SK-N-DZ (cell line): Measurements from ENCODE around the gene CEP192.

Experiments used
- DNase-seq: peaks from one replicate; pipeline ENCODE4 v3.0.0-alpha.2; 2015; ENCODE audit warnings: low spot score

CEP192 gene

DNA sequence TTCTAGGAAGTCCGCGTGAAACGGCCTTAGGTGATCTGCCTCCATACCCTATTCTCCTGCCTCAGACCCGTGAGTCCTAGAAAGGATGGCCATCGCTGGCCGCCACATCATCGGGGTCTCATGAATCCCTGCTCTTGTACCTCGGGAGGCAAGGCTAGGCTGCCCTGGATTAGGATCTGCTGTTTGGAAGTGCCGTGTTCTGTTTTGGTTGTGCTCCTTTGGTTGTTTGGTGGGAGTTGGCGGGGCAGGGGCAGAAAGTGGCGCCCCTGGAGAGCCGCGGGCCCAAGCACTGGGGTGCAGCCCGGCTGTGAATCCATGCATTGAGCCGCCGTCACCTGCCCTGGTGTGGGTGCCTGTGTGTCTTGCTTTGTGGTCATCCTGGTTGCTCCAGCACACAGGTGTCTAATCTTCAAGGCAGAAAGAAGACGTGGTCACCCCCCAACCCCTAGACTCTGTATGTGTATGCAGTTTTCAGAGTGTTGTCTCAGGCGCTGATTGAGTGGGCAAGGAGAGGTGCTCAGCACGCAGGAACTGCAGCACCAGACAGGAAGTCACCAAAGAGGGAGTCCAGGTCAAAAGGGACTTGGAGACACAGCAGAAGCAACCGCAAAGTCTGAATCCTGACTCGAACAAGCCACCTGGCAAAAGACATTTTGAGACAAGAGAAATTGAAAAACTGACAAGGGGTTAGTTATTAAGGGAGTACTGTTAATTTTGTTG, 147.4 kb downstream of the CEP192 start:
- no peak for DNase-seq

DNA sequence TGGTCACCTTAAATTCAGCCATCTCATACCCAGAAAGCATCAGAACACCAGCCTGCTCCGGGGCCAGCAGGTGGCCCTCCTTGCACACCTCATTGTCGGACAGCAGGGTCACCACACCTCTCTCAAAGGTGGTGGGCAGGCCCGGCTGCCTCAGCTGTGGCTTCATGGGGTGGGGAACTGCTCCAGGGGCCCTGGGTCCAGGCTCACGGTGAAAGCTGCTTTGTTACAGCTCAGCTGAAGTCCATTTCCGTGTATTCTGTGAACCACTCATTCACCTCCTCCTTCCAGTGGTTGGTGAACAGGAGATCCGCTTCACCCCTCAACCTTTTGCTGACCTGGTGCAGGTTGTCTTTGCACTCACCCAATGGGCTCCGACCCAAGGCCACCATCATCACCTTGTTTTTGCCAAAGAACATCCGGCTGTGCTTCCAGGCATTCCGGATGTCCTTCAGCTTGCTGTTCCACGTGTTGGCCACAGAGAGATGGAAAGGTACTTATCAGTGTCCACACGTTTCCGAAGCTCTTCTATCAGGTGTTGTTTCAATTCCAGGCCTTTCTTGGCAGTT, 148.8 kb downstream of the CEP192 start:
- no peak for DNase-seq

DNA sequence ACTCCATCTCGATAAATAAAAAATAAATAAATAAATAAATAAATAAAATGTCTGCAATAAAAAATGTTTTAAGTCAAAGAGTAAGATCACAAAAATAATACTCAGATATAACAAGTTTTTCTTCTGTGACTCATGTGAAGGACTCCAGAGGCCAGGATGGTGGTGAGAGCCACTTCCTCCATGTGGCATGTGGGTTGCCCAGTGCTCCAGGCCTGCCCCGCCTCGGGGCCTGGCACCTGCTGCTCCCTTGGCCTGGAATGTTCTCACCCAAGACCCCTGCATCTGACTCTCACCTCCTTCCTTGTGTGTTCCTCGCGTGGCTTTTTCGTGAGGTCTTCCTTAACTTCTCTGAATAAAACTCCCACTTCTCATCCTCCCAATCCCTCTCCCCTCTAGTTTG, 150.0 kb downstream of the CEP192 start:
- no peak for DNase-seq

DNA sequence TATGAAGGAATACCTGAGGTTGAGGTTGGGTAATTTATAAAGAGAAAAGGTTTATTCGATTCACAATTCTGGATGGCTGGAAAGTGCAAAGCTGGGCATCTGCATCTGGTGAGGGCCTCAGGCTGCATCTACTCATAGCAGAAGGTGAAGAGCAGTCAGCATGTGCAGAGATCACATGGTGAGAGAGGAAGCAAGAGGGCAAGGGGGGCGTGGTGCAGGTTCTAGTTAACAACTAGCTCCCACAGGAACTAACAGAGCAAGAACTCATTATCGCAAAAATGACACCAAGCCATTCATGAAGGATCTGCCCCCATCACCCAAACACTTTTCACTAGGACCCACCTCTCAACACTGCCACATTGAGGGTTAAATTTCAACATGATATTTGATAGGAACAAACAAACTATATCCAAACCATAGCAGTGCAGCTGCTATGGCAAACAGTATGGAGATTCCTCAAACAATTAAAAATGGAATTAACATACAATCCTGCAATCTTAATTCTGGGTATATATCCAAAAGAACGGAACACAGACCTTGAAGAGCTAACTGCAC, 154.6 kb downstream of the CEP192 start:
- DNase-seq = no peak

DNA sequence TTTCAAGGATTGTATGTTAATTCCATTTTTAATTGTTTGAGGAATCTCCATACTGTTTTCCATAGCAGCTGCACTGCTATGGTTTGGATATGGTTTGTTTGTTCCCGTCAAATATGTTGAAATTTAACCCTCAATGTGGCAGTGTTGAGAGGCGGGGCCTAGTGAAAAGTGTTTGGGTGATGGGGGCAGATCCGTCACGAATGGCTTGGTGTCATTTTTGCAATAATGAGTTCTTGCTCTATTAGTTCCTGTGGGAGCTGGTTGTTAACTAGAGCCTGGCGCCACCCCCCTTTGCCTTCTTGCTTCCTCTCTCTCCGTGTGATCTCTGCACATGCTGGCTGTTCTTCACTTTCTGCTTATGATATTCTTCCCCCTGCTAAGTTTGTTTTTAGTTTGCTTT, 156.0 kb downstream of the CEP192 start:
- DNase-seq = no peak

DNA sequence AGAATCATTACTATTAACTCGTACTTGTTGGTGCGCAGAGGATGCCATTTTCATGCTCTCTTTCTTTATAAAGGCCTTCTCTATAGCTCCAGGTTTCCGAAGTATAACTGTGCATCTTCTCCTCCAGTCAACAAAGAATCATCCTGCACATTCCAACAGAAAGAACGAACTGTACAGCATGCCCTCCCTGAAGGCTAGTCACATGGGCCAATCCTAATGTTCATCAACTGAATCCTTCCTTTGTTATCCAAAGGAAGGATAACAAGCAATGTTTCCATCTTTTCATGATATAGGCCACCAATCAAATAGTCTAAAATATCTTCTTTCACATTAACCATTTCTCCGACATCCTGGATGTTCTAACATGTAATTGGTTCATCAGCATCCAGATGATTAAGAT, 160.5 kb downstream of the CEP192 start:
- DNase-seq = no peak

DNA sequence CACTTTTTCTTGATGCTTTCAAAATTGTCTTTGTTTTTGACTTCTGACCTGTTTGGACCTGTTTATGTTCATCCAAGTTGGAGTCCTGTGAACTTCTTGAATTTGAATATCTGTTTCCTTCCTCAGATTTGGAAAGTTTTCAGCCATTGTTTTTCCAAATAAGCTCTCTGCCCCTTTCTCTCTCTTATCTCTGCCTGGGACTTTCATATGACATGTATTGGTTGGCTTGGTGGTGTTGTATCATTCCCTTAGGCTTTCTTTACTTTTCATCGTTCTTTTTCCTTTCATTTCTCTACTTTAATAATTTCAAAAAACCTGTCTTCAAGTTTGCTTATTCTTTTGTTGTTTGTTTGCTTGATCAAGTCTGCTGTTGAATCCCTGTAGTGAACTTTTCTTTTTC, 167.3 kb downstream of the CEP192 start:
- DNase-seq = no peak

DNA sequence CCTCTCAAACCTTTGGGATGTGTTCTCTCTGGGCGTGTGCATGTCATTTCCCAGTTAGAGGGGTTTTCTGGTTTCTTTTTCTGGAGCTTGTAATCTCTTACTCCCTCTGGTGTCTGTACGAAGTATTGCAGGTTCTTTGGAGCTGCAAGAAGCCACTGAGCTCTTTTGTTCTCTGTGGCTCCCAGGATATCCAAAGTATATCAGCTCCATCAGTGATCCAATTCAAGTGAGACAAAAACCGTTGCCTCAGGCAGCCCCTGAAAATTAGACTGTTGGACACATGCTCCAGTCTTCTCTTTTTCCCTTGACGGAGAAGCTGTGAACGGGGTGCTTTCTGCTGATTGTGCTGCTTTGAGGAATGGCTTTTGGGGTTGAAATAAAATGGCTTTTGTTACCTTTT, 168.4 kb downstream of the CEP192 start:
- peak; percentile 79 for DNase-seq

DNA sequence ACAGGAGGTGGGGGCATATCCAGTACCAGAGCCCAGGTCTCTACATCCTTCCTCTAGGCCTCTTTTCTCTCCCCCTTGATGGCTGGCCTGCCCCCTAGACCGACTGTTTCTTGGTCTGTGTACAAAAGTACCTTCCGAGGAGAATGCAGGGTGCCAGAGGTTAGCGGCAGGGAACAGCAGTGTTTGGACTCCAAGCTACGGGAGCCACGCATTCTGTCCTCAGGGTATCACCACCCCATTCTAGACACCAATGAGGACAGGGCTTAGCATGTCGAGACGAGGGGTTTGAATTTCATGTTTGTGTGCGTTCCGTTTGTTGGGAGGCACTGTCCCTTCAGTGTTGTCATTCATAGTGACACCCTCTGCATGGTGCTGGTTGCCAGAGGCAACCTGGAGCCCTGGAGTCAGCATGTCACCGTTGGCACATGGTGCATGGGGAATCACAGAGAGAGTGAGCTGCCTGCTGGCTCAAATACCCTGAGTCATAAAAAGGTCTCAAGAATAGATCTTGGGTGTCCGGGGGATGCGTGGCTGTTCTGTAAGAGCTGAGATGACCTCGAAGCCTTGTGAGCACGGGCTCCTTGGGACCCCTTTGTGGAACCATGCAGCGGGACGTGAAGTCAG, 170.2 kb downstream of the CEP192 start:
- no peak for DNase-seq

DNA sequence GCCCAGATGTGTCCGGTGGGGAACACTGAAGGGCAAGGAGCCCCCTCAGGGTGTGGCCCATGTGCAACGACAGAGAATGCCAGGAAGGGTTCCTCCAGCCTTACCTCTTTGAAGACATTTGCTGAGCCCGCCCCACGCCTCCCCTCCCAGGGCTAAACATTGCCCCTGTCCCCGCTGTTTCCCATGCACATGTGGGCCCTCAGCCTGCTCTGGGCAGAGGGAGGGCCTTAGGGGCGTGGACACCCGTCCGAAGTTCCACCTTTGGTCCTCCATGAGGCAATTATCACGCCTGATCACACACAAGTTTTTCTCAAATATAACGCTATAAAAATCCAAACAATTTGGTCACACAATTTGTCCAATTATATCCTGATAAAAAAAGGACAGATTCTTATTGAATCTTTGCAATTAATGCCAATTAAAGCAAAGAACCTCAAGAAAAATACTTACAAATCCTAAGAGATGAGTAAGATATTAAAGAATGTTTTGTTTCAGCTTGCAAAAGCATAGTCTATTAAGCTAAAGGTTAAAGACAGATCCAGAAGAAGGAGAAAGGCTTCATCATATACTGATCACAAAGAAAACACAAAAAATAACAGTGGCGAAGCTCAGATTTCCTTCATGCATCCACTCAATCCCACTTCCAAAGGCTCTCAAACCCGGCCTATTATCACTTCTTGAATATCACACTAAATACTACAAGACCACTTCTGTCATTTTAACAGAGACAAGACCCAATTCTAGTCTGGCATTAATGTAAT, 172.2 kb downstream of the CEP192 start:
- no peak for DNase-seq

DNA sequence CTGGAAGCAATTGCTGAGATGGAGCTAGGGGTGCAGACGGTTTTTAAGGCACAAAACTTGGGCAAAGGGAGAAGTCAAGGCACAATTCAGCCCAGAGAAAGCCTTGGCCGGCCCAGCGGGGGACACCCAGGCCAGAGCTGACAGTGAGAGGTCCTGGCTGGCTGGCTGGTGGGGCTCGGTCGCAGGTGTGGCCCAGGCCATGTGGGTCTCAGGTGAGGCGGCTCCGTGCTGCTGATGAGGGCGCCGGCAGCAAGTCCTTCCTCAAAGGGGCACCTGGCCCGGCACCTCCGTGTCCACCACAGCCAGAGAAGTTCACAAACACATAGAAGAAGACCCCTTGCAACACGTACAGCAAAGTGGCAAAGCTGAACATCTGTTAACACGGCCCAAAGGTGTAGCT, 173.2 kb downstream of the CEP192 start:
- no peak for DNase-seq

DNA sequence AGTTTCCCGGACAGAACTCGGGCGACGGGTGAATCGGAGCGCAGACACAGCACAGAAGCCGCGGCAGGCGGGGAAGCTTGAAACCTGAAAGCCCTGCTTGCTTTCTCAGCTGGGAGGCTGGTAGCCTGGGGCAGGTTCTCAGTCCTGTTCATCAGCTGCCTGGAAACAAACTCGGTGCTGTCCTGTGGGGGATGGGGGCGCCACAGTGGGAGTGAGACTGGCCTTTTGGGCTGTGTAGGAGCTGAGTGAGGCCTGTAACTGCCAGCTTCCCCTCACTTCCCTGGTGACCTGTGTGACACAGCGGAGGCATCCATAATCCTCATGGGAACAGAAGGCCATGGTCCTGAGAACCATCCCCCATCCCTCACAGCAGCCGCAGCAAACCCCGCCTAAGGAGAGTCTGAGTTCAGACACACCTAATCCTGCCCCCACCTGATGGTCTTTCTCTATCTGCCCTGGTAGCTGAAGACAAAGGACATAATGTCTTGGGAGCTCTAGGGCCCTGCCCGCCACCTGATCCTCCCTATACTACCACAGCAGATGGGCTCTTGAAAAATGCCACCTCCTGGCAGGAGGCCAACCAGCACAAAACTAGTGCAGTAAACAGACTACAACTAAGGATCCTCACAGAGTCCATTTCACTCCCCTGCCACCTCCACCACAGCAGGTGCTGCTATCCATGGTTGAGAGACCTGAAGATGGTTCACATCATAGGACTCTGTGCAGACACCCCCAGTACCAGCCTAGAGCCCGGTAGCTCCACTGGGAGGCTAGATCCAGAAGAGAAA, 174.7 kb downstream of the CEP192 start:
- DNase-seq = peak; percentile 25

DNA sequence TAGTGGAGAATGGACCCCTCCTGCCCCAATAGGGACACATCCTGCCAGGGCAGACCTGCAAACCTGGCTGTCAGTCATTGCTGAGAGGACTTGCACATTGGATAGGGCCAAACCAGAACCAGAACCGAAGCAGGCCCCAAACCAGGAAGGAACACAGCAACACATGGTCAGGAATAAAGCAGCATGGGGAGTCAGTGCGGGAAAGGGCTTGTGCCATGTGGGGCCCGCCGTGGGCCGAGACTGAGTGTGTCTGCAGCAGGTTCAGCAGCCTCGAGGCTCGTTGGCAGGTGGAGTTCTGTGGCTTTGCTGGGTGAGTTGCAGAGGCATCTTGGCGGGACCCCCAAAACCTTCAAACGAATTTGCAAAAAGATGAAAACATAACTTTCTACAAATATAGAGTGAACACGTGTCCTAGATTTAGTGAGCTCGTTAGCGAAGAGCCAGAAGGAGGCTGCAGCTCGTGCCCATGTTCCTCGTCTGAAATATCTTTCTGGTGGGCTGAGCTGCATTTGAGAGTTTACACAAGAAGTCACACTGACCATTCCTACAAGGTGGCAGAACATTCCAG, 182.5 kb downstream of the CEP192 start:
- DNase-seq = no peak
